ENCODE data around the gene PER3. TPM values are rescaled to one million over a fixed set of nuclear protein-coding genes. Genes with fewer than 3 reads are reported as not detected.

The PER3 gene
- total and polyA plus RNA-seq, 10 of the 15 experiments (the other 5 are each of a cell fraction or from before 2014, with no cell fraction given), result 0.06 to 0.64 (median 0.13) TPM; not detected in 1

DNA sequence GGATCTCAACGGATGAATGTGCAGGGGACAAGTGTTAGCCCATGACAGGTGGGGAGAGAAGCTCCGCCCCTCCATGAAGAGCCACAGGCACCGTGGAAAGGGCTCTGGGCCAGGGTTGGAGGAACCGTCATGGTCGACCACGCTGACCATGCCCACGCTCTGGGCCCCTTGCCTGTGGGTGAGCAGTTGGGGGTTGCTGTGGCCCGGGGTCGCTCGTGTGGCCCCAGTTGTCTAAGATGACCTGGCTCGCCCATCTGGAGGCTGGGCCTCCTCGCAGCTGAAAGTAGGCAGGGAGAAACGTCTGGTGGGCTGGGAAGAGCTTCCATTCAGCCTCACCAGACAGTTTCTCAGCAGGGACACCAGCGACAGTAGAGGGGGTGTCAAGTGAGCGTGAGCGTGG is 81.9 kb downstream of the PER3 start (continued):
- TF ChIP-seq SUPT20H (IDR thresholded peaks at IDR 0.05; ENCODE audit: borderline replicate concordance, control insufficient read depth, low read depth, low read length), result no peak
- TF ChIP-seq FOS (IDR thresholded peaks at IDR 0.05; ENCODE audit: borderline replicate concordance, extremely low read depth, insufficient read length), result no peak
- TF ChIP-seq TCF12 (IDR thresholded peaks at IDR 0.05; ENCODE audit: low read depth, low read length), result no peak

DNA sequence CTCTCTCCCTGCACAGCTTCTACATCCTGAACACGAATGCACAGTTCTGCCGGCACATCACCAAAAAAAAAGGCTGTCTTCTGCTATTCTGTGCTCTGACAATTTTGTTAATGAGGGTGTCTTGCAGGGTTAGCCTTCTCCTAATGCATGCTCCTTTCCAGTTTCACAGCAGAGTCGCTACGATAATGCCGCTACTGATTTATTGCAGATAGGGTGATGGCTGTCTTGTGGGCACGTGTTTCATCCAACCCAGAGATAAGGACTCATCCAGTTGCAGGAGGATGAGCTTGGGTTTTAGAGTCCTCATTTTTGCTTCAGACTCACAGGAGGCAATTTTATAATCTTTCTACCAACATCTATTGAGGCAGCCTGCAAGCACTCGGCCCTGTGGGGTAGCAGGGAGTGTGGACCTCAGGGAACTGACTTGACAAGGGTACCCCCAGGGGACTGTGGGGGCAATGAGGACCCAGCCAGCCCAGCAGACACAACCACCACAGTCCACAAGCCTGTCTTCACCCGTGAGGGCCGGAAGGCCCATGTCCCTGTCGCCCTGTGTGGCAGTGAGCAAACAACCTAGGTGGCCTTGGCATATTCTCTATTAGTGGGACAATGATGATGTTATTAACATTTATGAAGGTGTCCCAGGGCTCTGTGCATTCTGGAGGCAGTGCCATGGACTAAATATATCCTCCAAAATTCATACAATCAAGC is 84.1 kb downstream of the PER3 start:
- no TSS peak for BruUV-seq (replicated peaks)
- in situ Hi-C loops (cut with MboI) (no loop called here), intact Hi-C loops (cut with micrococcal nuclease; ENCODE audit: unreplicated experiment) (no loop called here)
- ATAC-seq (no peak), FAIRE-seq (no peak), DNase-seq (ENCODE audit: low read depth, low spot score) (no peak)
- POLR2A ChIA-PET, result no interaction called here
- TF ChIP-seq SREBF1 (IDR thresholded peaks at IDR 0.05; ENCODE audit: low read length) (no peak), POLR2A (IDR thresholded peaks at IDR 0.05; ENCODE audit: low read depth, low read length) (no peak), SRF (IDR thresholded peaks at IDR 0.05; ENCODE audit: low read depth in 2 of 2, low read length in 2 of 2) (no peak), NR2C1 (IDR thresholded peaks at IDR 0.05) (no peak), PAX5 (IDR thresholded peaks at IDR 0.05; ENCODE audit: borderline replicate concordance, low read depth, low read length) (no peak), RUNX3 (IDR thresholded peaks at IDR 0.05; ENCODE audit: low read length) (no peak), MYC (IDR thresholded peaks at IDR 0.05; ENCODE audit: insufficient read depth, insufficient read length, insufficient replicate concordance, low read length, severe bottlenecking) (no peak), RFX5 (IDR thresholded peaks at IDR 0.05; ENCODE audit: low read depth, low read length) (no peak)
- TF ChIP-seq, protein P1, sequence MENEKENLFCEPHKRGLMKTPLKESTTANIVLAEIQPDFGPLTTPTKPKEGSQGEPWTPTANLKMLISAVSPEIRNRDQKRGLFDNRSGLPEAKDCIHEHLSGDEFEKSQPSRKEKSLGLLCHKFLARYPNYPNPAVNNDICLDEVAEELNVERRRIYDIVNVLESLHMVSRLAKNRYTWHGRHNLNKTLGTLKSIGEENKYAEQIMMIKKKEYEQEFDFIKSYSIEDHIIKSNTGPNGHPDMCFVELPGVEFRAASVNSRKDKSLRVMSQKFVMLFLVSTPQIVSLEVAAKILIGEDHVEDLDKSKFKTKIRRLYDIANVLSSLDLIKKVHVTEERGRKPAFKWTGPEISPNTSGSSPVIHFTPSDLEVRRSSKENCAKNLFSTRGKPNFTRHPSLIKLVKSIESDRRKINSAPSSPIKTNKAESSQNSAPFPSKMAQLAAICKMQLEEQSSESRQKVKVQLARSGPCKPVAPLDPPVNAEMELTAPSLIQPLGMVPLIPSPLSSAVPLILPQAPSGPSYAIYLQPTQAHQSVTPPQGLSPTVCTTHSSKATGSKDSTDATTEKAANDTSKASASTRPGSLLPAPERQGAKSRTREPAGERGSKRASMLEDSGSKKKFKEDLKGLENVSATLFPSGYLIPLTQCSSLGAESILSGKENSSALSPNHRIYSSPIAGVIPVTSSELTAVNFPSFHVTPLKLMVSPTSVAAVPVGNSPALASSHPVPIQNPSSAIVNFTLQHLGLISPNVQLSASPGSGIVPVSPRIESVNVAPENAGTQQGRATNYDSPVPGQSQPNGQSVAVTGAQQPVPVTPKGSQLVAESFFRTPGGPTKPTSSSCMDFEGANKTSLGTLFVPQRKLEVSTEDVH (IDR thresholded peaks at IDR 0.05; ENCODE audit: low read depth, partially characterized antibody), result no peak
- no peaks in the 10 kb centered on the region; a peak in 1 of 4 replicates for H3K27me3 ChIP-seq (replicated peaks in 1 of 2; ENCODE audit: control insufficient read depth in 2 of 2, insufficient read depth in 2 of 2, low read length in 1 of 2)
- no peaks in the 10 kb centered on the region for H3K79me2 ChIP-seq (ENCODE audit: control insufficient read depth, insufficient read depth, low read length)
- no peaks in the 10 kb centered on the region for H3K9me3 ChIP-seq (replicated peaks; ENCODE audit: control insufficient read depth, insufficient read depth, low read length)
- no peak overlapping the region for H3K27ac ChIP-seq (ENCODE audit: control insufficient read depth, insufficient read depth)
- no peak overlapping the region for H3K4me2 ChIP-seq (ENCODE audit: control insufficient read depth, insufficient read depth)
- no peaks in the 10 kb centered on the region for H3K36me3 ChIP-seq (ENCODE audit: control insufficient read depth in 2 of 2, insufficient read depth in 2 of 2, low read length in 1 of 2)
- H4K20me1 ChIP-seq (ENCODE audit: control insufficient read depth, insufficient read depth), result no peaks in the 10 kb centered on the region
- CTCF ChIA-PET, result no interaction called here
- RAD21 ChIA-PET (ENCODE audit: unreplicated experiment), result no interaction called here
- WGBS (ENCODE audit: insufficient coverage, insufficient replicate concordance, low lambda C conversion rate, missing lambda C conversion rate), result 52% methylated on average over 10 of the region's 10 CpGs
- H3K4me3 ChIP-seq, result no peak overlapping the region
- H2AFZ ChIP-seq (ENCODE audit: control insufficient read depth, low read depth, low read length), result no peak overlapping the region
- H3K4me1 ChIP-seq (ENCODE audit: control insufficient read depth, insufficient read depth, low read length), result no peaks in the 10 kb centered on the region
- SMC1A ChIA-PET (ENCODE audit: uncharacterized antibody, unreplicated experiment), result no interaction called here
- no peak overlapping the region for H3K9ac ChIP-seq (ENCODE audit: control insufficient read depth, insufficient read depth, low read length)
